ENCODE measurements around the gene DSC2. TPM values are rescaled to one million over a fixed set of nuclear protein-coding genes. Genes with fewer than 3 reads are reported as not detected.
A peak's percentile ranks its signal among the peaks of the same experiment; 100 is the strongest.
"Not testable (repeated sequence)": the region's sequence is repeated elsewhere in the genome, so short reads cannot be mapped to it uniquely, and the experiment has no call there.

The DSC2 gene
- total RNA-seq, 2 donors from 2014 or later, result 8.9 to 9.3 TPM

GRCh38 chr18:31015715-31016434 lies 86.3 kb downstream of the DSC2 start:
- WGBS, 2 donors, result 85 to 89% methylated on average over 3 of the region's 3 CpGs
- ATAC-seq (no peak), DNase-seq (no peak)
- H3K4me3 ChIP-seq, result no peak overlapping the region
- intact Hi-C loops (cut with DNase I), result no loop called here
- H3K4me1 ChIP-seq, result no peaks in the 10 kb centered on the region
- no peak overlapping the region for H3K27ac ChIP-seq
- no peaks in the 10 kb centered on the region for H3K9me3 ChIP-seq
- TF ChIP-seq CTCF (IDR thresholded peaks at IDR 0.05), result no peak
- no peak for TF ChIP-seq POLR2A (IDR thresholded peaks at IDR 0.05)
- H3K27me3 ChIP-seq, result no peaks in the 10 kb centered on the region
- no peaks in the 10 kb centered on the region for H3K36me3 ChIP-seq (replicated peaks in 1 of 2; ENCODE audit: insufficient read depth in 1 of 2, low read depth in 2 of 2)

GRCh38 chr18:31011455-31011854 lies 90.8 kb downstream of the DSC2 start:
- H3K4me1 ChIP-seq; H3K27me3 ChIP-seq; H3K36me3 ChIP-seq (replicated peaks in 1 of 2; ENCODE audit: insufficient read depth in 1 of 2, low read depth in 2 of 2); intact Hi-C loops (cut with DNase I); H3K27ac ChIP-seq; H3K4me3 ChIP-seq; H3K9me3 ChIP-seq: not testable (repeated sequence)
- peak in 2 of 4 donors; percentile 2 to 13 for DNase-seq
- 59 to 64% methylated on average over 7 of the region's 7 CpGs for whole genome bisulfite sequencing, 2 donors
- ATAC-seq, result peak; percentile 85

GRCh38 chr18:31010601-31011000 lies 91.6 kb downstream of the DSC2 start:
- intact Hi-C loops (cut with DNase I), result no loop called here
- WGBS, 2 donors, result 83% methylated on average over 4 of the region's 4 CpGs
- DNase-seq, result no peak
- no peak for ATAC-seq
- Histone ChIP-seq H3K4me1 (no peaks in the 10 kb centered on the region), H3K36me3 (replicated peaks in 1 of 2; ENCODE audit: insufficient read depth in 1 of 2, low read depth in 2 of 2) (no peaks in the 10 kb centered on the region), H3K27ac (no peak overlapping the region), H3K9me3 (no peaks in the 10 kb centered on the region), H3K4me3 (no peak overlapping the region), H3K27me3 (no peaks in the 10 kb centered on the region)
- no peak for TF ChIP-seq POLR2A (IDR thresholded peaks at IDR 0.05)
- TF ChIP-seq CTCF (IDR thresholded peaks at IDR 0.05), result no peak

Other genes starting within 250 kb of the DSC2 start
- gene DSC3, start 59.7 kb downstream of the DSC2 start, total RNA-seq, result under 1 TPM in 1 of 2 donors, not detected in 1; 0.26 TPM
- not detected for gene DSC1, start 60.4 kb upstream of the DSC2 start, total RNA-seq
- gene DSG1, start 215.7 kb upstream of the DSC2 start, total RNA-seq, result under 1 TPM in 1 of 2 donors, not detected in 1; under 0.01 TPM

Measured in body of pancreas (tissue), 4 donors.